Measurements from ENCODE around the gene MCC.

Gene MCC

GRCh38 chr5:113293068-113293974 is 194.9 kb downstream of the MCC start:
- Histone ChIP-seq H3K9me3 (ENCODE audit: control insufficient read depth, insufficient read depth, low read depth, low read length) (no peaks in the 10 kb centered on the region), H3K27ac (ENCODE audit: extremely low read depth, low read depth, low read length) (peak overlapping the region; percentile 94; the same call in 1 of the 2 replicates), H3K36me3 (ENCODE audit: control insufficient read depth in 2 of 2, insufficient read depth in 1 of 2, low read length in 2 of 2) (no peaks in the 10 kb centered on the region), H3K4me1 (ENCODE audit: control insufficient read depth, insufficient read depth, low read length) (peaks cover 17% of the 10 kb centered on the region), H3K4me3 (ENCODE audit: low read depth, low read length) (peak overlapping the region; percentile 79)
- POLR2A ChIA-PET: interaction anchor here (1.2 to 2.9 kb wide), 4 partner anchors 24 to 317 kb away, joined by 3 to 8 read pairs (median 4); partner anchors contain the start of gene DCP2
- CTCF ChIA-PET: interaction anchor here (0.9 to 1.1 kb wide), 3 partner anchors 120 to 297 kb away, joined by 3 to 4 read pairs (median 4); no protein-coding TSS in a partner anchor
- TF ChIP-seq ZNF677 (tag by site-specific recombination; IDR thresholded peaks at IDR 0.05): no peak
- no peak for TF ChIP-seq ZNF626 (tag by site-specific recombination; IDR thresholded peaks at IDR 0.05)
- TF ChIP-seq ZNF704 (tag by site-specific recombination; IDR thresholded peaks at IDR 0.05): no peak
- TF ChIP-seq ZNF366 (tag by site-specific recombination; conservative IDR thresholded peaks at IDR 0.05): peak; percentile 74
- TF ChIP-seq ZNF768 (tag by site-specific recombination; IDR thresholded peaks at IDR 0.05): no peak
- peak; percentile 87 for TF ChIP-seq ZIC2 (tag by site-specific recombination; IDR thresholded peaks at IDR 0.05)
- TF ChIP-seq ZNF777 (tag by site-specific recombination; IDR thresholded peaks at IDR 0.05; ENCODE audit: borderline replicate concordance): no peak
- TF ChIP-seq ZNF266 (tag by site-specific recombination; IDR thresholded peaks at IDR 0.05; ENCODE audit: low read depth): no peak
- no peak for TF ChIP-seq AEBP2 (tag by site-specific recombination; IDR thresholded peaks at IDR 0.05; ENCODE audit: borderline replicate concordance)
- no peak for TF ChIP-seq ZNF521 (tag by site-specific recombination; IDR thresholded peaks at IDR 0.05)
- TF ChIP-seq KLF16 (tag by site-specific recombination; IDR thresholded peaks at IDR 0.05): no peak
- no peak for TF ChIP-seq ZBTB44 (tag by site-specific recombination; IDR thresholded peaks at IDR 0.05)
- TF ChIP-seq ZNF747 (tag by site-specific recombination; IDR thresholded peaks at IDR 0.05): no peak
- TF ChIP-seq ZBTB8A (tag by site-specific recombination; IDR thresholded peaks at IDR 0.05): no peak
- TF ChIP-seq ZNF654 (tag by site-specific recombination; IDR thresholded peaks at IDR 0.05; ENCODE audit: low read depth): no peak
- no peak for TF ChIP-seq ZNF843 (tag by site-specific recombination; IDR thresholded peaks at IDR 0.05)
- TF ChIP-seq ZBTB17 (tag by site-specific recombination; IDR thresholded peaks at IDR 0.05): no peak
- no peak for TF ChIP-seq ZNF362 (tag by site-specific recombination; IDR thresholded peaks at IDR 0.05)
- peak; percentile 61; the same call in 1 of the 2 replicates for TF ChIP-seq ZNF335 (tag by site-specific recombination; conservative IDR thresholded peaks at IDR 0.05)
- no peak for TF ChIP-seq TCF7L2 (IDR thresholded peaks at IDR 0.05; ENCODE audit: borderline replicate concordance, low read depth, low read length)
- TF ChIP-seq KLF1 (tag by site-specific recombination; IDR thresholded peaks at IDR 0.05): no peak
- no peak for TF ChIP-seq ZNF132 (tag by site-specific recombination; IDR thresholded peaks at IDR 0.05; ENCODE audit: borderline replicate concordance)
- no peak for TF ChIP-seq ZNF202 (tag by site-specific recombination; IDR thresholded peaks at IDR 0.05; ENCODE audit: borderline replicate concordance)
- no peak for TF ChIP-seq ZNF184 (tag by site-specific recombination; IDR thresholded peaks at IDR 0.05)
- no peak for TF ChIP-seq KLF10 (tag by site-specific recombination; IDR thresholded peaks at IDR 0.05)
- TF ChIP-seq ZNF600 (tag by site-specific recombination; IDR thresholded peaks at IDR 0.05): peak; percentile 86
- peak; percentile 74 for TF ChIP-seq GLIS2 (tag by site-specific recombination; IDR thresholded peaks at IDR 0.05)
- peak; percentile 93 for TF ChIP-seq ZNF398 (tag by site-specific recombination; IDR thresholded peaks at IDR 0.05)
- TF ChIP-seq ZNF629 (tag by site-specific recombination; IDR thresholded peaks at IDR 0.05): peak; percentile 66
- TF ChIP-seq ZNF292 (tag by site-specific recombination; IDR thresholded peaks at IDR 0.05; ENCODE audit: borderline replicate concordance, low read depth): no peak
- TF ChIP-seq PRDM1 (tag by site-specific recombination; IDR thresholded peaks at IDR 0.05): peak; percentile 63
